GM20431 (cell line): ENCODE results near the gene PRELID3B.
"Not testable (repeated sequence)": the region's sequence is repeated elsewhere in the genome, so short reads cannot be mapped to it uniquely, and the experiment has no call there.

Experiments used
- in situ Hi-C: fragments of 300-500 bp; cut with MseI, MboI; formaldehyde crosslinking; loops from one replicate; pipeline ENCODE4 v1.15.0; 2020; ENCODE audit warnings: low sequenced_read_pairs; ENCODE audit not compliant: unreplicated experiment

PRELID3B gene

DNA sequence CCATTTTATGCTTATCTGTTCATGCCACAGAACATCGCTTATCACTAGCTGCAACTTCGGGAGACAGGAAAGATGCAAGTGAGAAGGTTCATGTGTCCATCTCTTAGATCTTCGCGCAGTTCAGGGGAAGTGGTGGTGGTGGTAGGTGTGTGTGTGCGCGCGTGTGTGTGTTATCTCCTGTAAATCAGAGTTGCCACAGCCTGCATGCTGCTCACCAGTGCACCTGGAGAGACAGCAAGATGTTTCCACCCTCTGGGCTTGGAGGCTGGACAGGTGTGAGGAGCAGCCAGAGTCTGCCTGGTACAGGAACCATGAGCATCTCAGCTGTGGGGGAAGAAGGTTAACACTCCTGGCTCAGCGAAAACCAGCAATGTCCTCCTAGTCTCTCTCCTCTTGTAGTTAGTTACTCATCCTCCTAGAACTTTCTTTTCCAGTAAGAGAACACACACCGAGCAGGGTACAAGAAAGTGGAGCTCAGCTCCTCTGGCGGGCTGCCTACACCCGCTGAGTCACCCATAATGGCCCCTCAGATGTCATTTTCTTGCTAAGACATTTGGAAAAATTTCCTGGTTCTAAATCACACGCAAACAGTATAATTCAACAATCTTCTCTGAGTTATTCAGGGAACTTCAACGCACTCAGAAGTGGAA, 28.5 kb downstream of the PRELID3B start:
- in situ Hi-C loops: no loop called here

DNA sequence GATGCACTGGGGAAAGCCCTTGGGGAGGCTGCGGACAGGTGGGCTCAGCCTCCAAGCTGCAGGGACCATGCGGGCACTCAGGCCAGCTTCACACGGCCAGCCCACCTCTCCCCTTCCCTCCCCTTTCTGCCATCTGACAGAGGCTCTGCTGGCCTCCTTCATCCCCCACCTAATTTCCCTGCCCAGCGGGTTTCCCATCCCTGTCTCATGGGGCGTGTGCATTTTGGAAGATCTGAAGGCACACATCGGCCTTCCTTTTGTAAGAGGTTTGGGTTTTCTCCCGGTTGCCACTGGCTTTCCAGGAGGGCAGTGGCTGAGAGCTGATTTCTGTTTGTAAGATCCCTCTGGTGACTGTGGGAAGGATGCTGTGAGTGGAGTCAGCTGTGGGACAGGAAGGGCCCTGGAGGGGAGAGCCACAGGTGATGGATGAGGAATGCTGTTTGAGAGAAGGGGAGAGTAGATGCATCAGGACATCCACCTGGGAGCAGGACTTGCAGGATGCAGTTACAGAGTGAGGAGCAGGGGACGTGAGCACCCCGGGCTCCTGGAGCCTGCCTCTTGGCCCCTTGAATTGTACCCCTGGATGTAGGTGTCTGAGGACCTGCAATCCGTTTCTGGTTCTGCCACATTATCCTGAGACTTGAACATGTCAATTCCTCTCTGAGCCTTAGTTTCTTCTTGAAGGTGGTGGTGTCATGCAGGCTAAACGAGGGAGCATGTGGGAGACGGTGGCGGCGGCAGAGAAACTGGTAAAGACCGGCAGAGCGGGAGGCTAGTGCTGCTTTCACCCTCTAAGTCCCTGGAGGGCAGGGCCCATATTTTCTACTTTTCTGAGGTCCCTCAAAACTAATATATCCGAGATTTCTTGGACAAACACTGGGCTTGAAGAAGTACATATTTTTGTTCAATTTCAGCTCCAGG, 29.3 kb downstream of the PRELID3B start:
- in situ Hi-C loops: no loop called here

DNA sequence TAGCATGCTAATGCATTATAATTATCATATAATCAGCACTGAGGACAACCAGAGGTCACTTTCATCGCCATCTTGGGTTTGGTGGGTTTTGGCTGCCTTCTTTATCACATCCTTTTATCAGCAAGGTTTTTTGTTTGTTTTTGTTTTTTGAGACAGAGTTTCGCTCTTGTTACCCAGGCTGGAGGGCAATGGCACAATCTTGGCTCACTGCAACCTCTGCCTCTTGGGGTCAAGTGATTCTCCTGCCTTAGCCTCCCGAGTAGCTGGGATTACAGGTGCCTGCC, 30.8 kb downstream of the PRELID3B start:
- in situ Hi-C loops: not testable (repeated sequence)

DNA sequence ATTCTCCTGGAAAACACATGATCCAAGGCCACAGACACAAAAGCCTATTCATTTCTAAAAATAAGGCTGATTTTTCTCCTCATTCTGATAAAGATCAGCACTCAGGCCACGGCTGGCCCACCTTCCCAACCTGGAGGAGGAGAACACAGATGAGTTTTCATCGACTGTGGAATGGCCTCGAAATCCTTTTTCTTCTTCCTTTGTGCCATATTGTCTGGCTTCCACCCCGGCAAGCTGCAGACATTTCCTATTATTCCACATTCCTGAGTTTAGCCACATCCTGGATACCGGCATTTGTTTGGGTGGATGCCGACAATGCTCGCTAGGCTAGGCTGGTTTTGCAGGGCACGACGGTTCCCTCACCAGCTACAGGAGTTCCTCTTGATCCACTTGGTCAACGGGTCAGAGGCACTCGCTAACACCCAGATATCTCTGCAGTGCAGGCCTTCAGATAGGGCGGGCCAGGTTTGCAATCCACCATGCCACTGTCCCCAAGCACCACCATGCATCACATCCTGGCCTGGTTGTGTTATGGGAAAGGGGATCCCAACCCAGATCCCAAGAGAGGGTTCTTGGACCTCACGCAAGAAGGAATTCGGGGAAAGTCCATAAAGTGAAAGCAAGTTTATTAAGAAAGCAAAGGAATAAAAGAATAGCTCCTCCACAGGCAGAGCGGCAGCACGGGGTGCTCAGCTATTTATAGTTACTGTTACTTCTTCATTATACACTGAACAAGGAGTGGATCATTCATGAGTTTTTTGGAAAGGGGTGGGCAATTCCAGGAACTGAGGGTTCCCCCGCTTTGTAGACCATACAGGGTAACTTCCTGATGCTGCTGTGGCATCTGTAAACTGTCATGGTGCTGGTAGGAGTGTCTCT, 31.4 kb downstream of the PRELID3B start:
- in situ Hi-C loops: no loop called here

DNA sequence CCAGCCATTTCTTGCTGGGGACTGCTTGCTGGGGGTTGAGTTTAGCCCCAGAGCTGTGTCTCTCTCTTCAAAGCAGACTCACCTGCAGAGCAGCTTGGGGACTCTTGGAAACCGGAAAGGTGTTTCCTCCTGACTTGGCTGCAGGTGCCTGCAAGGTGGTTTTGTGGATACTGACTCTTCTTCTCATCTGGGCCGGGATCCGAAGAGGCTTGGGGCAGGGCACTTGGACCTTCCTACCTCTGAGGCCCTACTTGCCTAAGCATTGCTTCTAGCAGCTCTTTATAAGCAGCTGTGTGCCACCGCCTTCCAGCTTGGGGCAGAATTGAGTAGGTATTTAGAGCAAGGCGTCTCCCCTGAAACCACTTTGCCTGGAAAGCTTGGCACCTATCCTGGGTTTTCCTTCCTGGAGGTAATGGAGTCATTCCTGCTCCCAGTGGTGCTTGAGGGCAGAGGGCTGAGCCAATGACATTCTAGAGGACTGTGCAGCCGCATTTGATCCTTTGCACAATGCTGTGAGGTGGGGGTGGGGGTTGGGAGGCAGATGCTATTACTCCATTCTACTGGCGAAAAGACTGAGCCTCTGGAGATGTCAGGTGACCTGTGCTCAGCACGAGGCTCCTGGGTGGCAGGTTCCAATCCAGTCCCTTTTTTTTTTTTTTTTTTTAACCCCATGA, 32.1 kb downstream of the PRELID3B start:
- in situ Hi-C loops: no loop called here

DNA sequence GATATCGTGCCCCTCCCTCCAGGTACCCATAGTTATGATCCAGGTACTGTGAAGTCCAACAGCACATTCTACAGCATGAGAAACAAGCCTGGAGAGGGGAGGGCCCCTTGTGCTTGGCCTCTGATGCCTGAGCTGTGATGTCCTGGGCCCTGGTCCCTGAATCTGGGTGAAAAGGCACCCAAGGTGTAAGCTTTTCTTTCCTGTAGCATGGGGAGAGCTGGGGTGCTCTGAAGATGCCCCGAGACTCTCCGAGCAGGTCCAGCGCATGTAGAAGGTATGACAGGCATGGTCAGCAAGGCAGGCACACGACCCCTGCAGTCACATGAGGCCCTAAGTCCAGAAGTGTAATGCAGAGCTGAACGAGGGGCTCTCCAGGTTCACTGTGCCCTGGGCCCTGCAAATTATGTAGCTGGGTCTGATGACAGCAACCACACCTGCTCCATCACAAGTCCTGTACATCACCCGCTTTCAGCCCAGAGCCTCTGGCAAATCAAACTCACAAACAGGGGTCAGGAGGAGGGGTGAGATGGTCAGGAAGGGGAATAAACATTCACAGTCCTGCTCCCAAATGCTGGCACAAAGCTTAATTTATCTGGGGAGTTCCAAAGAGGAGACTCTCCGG, 33.8 kb downstream of the PRELID3B start:
- in situ Hi-C loops: no loop called here

DNA sequence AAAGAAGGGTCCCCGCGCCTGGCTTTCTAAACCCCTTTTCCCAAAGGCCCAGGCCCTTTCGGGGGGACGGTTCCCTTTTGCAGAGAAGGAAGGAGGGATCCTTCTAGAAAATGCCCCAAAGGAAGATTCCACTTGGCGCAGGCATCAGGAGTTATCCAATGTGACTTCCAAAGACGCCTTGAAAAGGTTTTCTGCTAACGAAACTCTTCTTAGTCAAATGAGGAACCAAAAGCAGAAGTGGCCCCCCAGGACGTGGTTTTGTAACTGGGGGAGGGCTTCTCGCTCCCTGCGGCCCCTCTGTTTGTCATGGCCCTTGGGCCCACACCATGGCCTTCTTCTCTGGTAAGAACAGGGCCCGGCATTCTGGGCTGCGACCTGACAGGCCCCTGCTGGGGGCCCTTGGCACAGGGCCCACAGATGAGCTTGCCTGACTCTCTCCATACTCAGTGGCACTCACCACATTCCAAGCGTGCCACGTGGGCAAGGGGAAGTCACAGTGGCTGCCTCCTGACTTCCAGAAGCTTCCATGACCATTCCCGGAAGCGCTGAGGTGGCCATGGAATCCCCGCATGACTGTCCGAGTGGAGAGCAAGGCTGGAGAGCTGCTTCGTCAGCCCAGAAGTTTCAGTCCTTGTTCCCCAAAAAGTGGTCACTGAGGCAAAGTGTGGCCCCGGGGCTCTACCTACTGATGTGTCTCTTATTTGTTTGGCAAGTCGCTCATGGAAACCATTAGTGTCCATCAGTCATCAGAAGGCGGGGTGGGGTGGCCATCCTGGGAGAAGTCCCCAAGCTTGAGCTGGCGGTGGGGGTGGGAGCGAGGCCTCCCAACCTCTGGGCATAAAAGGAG, 34.7 kb downstream of the PRELID3B start:
- in situ Hi-C loops: no loop called here

DNA sequence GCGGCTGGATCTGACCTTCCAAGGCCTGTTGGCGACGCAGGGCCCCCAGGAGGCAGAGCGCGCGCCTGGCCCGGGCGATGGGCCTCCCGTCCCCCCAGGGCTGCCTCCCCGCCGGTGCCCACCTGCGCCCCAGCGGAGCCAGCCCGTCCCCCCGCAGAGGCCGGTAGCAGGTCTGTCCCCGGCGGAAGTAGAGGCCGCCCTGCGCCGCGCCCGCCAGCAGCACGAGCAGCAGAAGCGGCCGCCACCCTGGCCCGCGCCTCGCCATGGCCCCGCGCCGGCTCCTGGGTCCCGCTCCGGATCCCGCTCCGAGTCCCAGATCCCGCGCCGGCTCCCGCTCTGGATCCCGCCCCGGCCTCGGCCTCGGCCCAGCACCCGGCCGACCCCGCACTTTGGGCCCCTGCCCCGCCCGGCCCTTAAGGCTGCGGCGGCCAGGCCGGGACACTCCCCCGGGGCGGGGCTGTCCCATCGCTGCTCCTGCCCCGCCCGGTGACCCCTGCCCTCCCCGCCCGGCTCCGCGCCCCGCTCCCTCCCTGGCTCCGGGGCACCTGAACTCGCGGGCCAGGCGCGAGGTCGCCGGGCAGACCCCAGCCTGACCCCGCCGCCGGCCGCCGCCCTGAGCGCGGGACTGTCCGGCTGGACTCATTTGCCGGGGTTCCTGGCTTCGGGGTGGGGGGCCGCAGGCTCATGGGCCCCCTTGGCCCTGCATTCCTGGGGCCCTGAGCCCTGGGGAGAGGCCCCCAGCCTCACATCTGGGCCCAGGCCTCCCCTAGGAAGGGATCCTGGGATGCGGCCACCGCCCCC, 35.5 kb downstream of the PRELID3B start, which contains the start of gene CTSZ:
TSS of gene CTSZ (minus strand) at position 391 of the 801 bp plus-strand sequence. CDS start at position 265, 126 bp downstream.
- in situ Hi-C loops: no loop called here

DNA sequence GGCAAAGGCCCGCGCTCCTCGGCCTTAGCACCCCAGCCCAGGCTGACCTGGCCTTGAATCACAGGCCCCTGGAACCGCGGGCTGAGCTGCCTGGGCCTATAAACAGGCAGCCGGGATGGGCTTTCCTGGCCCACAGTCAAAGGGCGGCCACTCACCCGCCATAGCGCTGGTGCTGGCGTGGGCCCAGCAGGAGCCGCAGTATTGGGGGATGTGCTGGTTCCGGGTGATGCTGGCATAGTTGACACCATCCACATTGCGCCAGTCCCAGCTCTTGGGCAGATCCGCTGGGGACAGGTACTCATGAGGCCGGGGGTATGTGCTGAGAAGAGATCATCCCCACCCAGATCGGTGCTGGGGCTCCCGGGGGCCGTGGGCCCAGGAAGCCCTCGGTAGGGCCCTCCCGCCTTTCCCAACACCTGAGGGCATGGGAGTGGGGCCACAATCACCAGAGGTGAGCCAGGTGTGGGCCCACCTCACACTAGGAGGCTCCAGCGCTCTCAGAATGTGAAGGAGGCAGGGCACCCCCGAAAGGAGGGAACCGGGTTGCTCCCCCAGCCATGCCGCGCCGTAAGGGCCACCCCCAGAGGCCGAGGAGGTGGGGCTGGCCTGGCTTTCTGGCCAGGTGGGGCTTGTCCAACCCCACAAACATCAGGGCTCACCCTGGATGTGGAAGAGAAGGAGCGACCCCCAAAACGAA, 36.3 kb downstream of the PRELID3B start:
- in situ Hi-C loops: no loop called here

DNA sequence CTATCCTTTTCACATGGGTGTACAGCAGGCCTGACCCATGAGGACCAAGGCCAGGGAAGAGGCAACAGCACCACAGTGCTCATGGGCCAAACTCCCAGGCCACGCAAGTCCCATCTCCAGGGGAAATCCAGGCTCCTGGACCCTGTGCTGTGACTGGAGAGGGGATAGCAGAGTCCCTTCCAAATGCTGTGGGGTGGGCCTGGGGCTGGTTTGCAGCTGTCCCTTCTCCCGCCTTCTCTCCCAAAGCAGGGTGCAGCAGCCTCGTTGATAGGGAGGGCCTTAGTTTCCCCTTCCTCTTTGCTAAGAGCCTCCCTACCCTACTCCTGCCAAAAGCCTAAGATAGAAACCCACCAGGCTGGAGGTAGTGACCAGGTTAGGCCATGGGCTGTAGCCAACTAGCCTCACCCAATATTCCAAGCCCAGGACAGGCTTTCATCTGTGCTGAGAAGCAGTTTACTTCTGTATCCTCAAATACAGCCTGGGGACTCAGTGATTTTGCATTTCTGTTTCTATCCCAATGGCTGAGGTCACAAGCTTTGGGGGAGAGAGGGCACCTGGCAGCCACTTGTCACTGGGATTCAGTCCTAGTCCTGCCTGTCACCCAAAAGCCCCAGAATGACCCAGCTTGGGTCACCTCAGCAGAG, 36.9 kb downstream of the PRELID3B start:
- in situ Hi-C loops: no loop called here

DNA sequence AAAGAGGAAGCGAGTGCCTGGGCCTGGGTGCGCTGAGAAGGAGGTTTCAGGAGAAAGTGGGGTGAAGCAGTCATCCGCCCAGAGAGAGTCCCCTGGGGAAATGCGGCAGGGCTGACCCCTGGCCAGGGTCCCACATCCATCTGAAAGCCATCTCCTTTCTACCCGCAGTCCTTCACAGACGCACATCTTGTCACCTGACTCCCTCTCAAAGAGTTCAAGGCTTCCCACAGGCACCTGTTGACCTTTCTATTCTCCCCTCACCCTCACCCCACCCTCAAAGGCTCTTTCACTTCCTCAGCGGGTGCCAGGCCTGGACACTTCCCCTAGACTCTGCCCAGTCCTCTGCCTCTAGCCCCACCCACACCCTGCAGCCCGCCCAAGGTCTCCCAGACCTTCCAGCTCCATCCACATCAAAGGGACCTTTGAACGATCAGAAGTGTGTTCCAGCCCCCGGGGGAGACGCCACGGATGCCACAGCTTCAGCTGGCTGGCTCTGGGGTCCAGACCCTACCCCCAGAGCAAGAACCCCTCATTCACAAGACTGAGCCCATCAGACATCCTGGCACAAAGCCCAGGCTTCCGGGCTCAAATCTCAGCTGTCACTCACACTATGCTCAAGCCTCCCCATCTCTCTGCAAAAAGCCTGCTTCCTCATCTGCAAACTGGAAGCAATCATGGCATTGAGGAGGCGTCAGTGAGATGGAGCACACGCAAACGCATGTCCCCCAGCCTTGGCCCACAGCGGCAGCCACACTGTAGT, 37.6 kb downstream of the PRELID3B start:
- in situ Hi-C loops: no loop called here

DNA sequence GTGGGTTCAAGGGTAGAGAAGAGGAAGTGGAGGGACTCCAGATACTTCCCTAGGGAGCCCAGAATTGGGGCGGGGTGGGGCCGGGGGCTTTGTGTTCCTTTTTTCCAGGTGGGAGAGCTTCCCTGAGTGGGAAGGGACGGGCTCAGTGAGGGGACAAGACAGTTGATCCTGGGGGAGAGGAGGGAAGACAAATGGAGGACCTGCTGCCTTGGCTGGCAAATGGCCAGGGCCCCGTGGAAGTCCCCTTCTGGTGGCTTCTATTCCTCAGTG, 38.2 kb downstream of the PRELID3B start:
- in situ Hi-C loops: no loop called here

DNA sequence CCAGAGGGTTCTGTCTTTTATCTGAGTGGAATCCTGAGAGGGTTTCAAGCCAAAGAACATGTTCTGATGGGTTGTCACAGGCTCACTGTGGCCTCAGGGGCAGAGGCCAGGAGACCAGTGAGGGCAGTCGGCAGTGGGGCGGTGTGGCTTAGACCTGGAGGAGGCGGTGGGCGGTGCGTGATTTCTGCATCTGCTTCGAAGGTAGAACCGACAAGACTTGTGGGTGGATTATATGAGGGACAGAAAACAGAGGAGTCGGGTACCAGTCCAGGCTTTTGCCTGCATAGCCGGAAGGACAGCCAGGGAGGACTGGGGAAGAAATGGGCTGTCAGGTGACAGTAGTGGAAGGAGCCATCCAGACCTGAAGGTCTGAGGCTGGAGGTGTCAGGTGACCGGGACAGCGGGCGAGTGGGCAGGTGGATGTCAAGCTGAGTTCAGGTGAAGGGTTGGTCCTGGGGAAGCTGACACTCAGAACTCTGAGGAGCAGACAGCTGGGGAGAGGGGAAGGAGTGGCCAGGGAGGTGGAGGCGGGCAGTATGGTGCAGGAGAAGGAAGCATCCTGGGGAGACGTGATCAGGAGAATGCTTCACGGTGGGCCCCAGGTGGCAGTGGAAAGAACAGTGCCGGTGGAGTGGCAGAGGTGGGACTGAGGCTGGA, 38.6 kb downstream of the PRELID3B start:
- in situ Hi-C loops: no loop called here

DNA sequence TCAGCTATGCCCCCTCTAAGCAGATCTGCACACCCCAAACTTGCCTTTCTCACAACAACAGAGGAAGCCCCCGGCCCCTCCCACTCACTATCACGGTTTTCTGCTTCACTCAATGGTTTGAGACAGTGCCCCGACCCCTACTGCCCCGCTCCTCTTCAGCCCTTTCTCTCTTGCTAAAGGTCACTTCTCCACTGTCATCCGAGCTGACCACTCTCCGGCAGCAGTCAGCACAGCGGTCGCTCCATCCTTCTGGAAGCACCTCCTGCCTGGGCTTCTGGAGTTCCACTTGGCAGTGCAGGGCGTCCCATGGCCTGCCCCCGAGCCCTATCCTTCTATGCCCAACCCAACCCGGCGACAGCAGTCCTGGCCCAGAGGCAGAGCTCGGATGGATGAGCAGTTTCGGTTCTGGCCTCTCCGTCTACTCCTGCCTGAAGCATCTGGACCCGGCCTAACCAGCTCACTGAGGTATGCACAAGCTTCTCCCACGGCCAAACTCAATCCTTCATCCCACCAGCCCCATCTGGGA, 39.6 kb downstream of the PRELID3B start:
- in situ Hi-C loops: no loop called here

DNA sequence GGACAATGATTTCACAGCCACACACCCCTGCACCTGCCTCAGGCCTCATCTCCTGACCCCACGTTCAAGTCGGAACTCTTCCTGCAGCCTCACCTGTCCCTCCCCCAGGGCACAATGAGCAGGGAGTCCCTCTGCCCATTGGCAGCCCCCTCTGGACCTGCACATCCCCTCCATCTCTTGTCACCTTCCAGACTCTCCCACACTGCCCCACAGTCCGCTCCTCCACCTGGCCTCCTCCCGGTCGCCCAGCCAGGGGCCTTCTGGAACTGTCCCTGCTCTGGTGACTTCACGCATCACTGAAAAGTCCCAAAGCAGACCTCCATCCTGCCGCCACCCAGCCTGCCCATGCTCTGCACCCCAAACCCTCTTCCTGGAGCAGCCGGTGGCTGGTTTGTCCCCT, 40.2 kb downstream of the PRELID3B start:
- in situ Hi-C loops: no loop called here
